ENCODE data around the gene PCNX1.

GRCh38 chr14:71107921-71108320 lies 200.7 kb downstream of the PCNX1 start:
- TF ChIP-seq, protein P1, sequence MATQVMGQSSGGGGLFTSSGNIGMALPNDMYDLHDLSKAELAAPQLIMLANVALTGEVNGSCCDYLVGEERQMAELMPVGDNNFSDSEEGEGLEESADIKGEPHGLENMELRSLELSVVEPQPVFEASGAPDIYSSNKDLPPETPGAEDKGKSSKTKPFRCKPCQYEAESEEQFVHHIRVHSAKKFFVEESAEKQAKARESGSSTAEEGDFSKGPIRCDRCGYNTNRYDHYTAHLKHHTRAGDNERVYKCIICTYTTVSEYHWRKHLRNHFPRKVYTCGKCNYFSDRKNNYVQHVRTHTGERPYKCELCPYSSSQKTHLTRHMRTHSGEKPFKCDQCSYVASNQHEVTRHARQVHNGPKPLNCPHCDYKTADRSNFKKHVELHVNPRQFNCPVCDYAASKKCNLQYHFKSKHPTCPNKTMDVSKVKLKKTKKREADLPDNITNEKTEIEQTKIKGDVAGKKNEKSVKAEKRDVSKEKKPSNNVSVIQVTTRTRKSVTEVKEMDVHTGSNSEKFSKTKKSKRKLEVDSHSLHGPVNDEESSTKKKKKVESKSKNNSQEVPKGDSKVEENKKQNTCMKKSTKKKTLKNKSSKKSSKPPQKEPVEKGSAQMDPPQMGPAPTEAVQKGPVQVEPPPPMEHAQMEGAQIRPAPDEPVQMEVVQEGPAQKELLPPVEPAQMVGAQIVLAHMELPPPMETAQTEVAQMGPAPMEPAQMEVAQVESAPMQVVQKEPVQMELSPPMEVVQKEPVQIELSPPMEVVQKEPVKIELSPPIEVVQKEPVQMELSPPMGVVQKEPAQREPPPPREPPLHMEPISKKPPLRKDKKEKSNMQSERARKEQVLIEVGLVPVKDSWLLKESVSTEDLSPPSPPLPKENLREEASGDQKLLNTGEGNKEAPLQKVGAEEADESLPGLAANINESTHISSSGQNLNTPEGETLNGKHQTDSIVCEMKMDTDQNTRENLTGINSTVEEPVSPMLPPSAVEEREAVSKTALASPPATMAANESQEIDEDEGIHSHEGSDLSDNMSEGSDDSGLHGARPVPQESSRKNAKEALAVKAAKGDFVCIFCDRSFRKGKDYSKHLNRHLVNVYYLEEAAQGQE (IDR thresholded peaks at IDR 0.05; ENCODE audit: low read depth) = no peak
- no peak for TF ChIP-seq NFIC (IDR thresholded peaks at IDR 0.05)
- no peak for TF ChIP-seq ZBTB7A (IDR thresholded peaks at IDR 0.05; ENCODE audit: low read depth)
- TF ChIP-seq TEAD4 (IDR thresholded peaks at IDR 0.05) = no peak
- no peak for TF ChIP-seq EGR1 (IDR thresholded peaks at IDR 0.05)
- no peak for TF ChIP-seq TAF1 (IDR thresholded peaks at IDR 0.05; ENCODE audit: low read depth)
- no peak for TF ChIP-seq EP300 (IDR thresholded peaks at IDR 0.05; ENCODE audit: borderline replicate concordance)
- no peak for TF ChIP-seq USF1 (IDR thresholded peaks at IDR 0.05)
- no peak for TF ChIP-seq MAX (IDR thresholded peaks at IDR 0.05)
- no peak for TF ChIP-seq CREB1 (IDR thresholded peaks at IDR 0.05; ENCODE audit: low read depth)

Measured in Ishikawa (cell line).